Fibroblast of lung (primary cell): ENCODE results near the gene TSSC4.

Experiments used
- CTCF ChIP-seq, 2 donors: IDR thresholded peaks in 1 of 2; conservative IDR thresholded peaks in 1 of 2; 1 replicate in 1 of 2; 2 replicates in 1 of 2; pipeline ENCODE4 v1.5.1; 2011 to 2012; ENCODE audit warnings: low read length in 2 of 2, control low read depth in 1 of 2, inconsistent platforms in 1 of 2, low read depth in 1 of 2, mild to moderate bottlenecking in 1 of 2
- EZH2 ChIP-seq: IDR thresholded peaks from 2 replicates; pipeline ENCODE4 v1.5.1; 2012; ENCODE audit warnings: low read length, control low read depth, mild to moderate bottlenecking; ENCODE audit errors: missing control alignments

GRCh38 chr11:2406451-2406850, 5.9 kb downstream of the TSSC4 start:
- no peak for TF ChIP-seq CTCF (conservative IDR thresholded peaks at IDR 0.05 in 1 of 2, IDR thresholded peaks at IDR 0.05 in 1 of 2; ENCODE audit: low read depth in 1 of 2, low read length in 2 of 2)
- no peak for TF ChIP-seq EZH2
